Left forelimb (tissue), 1 donor: ENCODE data around the gene RNF214.
"Not testable (repeated sequence)": the region's sequence is repeated elsewhere in the genome, so short reads cannot be mapped to it uniquely, and the experiment has no call there.

Experiments
- DNase-seq: peaks from one replicate; pipeline ENCODE4 v3.0.0-alpha.2; 2018; ENCODE audit warnings: low spot score

Gene RNF214

DNA sequence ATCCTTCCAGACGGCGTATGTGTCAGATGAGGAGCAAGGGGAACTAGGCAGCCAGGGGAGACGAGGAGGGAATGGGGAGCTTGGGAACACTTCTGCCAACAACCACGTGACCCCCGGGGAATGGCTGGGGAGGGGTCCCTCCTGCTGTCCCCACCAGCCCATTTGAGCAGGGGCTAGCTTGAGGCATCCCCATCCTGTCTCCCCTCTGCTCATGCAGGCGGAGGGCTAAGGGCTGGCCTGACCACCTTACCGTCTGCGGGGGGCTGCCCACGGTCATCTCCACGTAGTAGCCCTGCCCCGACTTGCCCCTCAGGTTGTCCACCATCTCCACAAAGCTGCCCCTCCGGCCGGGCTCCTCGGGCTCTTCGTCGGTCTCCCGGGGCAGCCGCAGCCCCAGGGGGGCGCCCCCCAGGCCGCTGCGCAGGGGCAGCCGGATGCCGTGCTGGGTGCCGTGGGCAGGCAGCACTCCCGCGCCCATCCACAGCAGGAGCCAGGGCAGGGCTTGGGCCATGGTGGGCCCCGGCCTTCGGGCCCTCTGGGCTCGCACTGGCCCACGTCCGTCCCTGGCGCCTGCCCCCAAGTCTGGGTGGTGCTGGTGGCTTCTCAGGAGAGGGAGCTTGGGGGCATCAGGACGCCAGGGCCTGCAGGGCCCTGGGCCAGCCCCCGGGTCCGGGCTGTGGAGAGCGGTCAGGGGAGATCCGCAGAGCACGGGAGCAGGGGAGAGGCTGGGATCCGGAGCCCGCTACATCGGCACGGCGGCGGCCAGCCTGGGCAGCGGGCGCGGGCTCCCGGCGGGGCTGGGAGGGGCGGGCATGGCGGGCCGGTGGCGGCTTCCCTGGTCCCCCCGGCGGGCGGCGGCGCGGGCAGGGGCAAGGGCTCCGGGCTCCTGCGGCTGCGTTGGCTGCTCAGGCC is 83.1 kb downstream of the RNF214 start:
- DNase-seq, result peak; percentile 70

DNA sequence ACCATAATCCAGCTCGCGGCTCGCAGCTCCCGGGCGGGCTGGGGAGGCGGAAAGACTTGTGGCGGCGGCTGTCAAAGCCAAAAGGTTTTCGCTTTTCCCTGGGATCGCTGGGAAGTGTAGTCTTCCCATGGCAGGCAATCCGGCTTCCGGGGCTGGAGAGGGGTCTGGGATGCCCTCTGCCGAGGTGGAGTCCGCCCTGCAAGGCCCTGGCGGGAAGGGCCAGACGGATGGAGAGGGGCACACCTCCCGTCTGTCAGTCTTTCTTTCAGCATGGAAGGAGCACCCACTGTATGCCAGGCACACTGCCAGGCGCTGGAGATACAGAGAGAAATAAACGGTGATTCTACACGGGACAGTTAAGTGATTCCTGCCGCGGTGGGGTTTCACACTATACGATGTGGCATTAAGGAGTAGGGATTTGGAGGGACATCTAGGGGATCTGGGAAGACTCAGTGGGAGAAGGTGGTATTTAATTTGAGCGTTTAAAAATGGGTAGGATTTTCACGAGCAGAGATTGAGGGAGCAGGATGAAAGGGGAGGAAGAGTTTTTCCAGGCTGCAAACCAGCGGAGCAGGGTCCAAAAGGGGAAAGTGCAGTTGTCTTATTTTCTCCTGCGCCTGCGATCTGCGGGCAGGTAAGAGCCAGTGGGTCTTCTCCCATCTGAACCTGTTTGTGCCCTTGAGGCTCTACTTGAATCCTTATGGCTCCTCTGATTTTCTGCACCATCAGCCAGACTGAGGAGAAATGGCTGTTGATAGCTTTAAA is 83.9 kb downstream of the RNF214 start, which contains the start of gene BACE1:
Gene BACE1 (minus strand): TSS at position 60 of the 765 bp plus-strand sequence. CDS start 461 bp downstream, outside the sequence.
- peak; percentile 90 for DNase-seq

DNA sequence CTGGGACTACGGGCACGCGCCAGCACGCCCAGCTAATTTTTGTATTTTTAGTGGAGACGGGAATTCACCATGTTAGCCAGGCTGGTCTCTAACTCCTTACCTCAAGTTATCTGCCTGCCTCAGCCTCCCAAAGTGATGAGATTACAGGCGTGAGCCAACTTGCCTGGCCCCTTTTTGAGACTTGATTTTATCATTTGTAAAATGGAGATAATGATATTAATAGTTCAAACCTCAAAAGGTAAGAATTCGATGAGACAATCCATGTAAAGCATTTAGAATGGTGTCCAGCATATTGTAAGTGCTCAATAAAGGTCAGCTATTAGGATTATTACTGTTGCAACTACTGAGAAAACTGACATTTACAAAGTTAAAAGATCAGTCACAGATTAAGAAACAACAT is 86.3 kb downstream of the RNF214 start:
- DNase-seq, result no peak

DNA sequence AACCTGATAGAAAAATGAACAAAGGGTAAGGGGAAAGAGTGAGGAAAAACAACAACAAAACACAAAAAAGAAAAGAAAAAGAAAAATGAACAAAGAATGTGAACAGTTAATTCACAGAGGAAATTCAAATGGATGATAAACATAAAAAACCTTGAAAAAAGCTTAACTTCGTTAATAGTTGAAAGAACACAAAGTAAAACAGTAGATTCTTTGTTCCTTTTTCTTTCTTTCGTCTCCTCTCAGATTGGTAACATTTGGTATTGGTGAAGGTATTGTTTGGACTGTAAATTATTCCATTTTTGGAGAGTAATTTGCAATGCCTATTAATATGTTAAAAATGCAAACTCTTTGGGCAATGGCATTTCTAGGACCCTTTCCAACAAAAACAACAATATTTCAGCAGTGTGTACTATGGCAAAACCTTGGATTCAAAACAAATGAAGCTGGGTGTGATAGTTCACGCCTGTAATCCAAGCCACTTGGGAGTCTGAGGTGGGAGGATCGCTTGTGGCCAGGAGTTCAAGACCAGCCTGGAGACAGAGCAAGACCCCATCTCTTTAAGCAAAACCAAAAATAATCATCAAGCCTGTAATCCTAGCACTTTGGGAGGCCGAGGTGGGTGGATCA is 86.9 kb downstream of the RNF214 start:
- DNase-seq, result peak; percentile 14

DNA sequence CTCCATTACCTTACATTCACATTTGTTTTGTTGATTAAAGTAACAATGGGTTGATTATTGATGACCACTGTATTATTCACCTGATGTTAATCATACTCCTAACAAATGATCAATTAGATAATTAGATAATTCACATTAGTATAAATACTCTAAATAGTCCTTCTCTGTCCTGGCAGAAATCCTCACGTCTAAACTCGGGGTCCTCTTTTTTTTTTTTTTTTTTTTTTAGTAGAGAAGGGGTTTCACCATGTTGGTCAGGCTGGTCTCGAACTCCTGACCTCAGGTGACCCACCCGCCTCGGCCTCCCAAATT is 94.7 kb downstream of the RNF214 start:
- DNase-seq, result not testable (repeated sequence)

DNA sequence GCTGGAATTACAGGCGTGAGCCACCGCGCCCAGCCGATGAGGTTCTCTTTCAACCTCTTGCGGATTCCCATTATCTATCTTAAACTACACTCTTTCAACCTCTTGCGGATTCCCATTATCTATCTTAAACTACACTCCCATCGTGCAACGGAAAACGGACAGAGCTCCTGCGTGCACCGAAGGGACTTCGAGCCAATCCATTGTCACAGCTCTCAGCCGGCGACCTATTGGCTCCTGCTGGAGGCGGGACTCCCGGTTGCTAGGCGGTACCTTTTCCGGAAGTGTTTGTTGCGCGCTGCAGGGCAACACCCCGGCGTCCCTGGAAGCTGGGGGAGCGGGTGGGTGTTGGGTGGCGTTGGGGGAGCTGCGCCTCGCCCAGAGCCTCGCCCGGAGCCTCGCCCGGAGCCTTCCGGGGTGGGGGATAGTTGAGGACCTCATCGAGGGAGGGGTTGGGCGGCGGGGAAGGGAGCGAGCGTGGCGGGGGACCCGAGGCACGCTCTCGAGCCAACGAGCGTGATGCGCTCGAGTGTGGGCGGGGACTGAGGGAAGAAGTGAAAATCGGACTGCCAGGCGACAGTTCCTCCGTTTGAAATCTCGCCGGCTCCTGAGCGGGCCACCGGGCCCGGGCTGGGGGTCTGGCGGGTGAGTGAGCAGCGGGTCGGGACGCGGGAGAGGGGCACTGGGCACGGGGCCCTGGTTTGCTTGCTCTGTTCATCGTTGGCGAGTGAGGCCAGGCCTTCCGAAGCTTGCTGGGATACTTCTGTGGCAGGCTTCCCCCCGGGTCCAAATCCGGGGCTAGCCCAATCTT is 95.3 kb downstream of the RNF214 start, which contains the start of gene CEP164:
Gene CEP164 (plus strand): TSS at position 288 of the 808 bp plus-strand sequence. CDS start 10,733 bp downstream, outside the sequence.
- DNase-seq, result peak; percentile 97

DNA sequence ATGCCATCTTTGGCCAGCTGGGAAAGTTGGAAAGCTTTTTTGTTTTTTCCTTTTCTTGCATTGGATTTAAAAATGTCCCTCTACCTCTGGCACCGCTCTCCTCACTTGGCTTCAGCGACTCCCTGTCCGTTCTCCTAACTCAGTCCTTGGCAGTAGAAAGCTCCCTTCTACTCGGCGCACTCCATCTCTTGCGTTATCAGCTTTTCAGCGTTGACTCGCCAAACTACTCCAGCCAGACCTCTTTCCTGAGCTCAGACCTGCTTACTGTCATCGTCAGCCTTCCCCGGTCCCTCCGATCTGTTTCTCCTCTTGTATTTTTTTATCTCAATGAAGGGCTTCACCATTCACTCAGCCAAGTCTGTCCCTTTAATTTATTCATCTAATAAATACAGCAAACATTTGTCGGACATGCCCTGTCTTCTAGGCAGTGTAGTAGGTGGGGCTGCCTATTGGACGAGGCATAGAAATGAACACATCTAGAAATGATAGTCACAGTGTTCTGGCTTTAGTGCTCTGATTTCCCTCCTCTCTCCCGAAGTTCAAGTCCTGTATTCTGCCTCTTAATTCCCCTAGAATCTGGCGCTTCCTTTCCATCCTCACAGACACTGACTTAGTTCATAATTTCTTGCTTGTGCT is 96.0 kb downstream of the RNF214 start:
- DNase-seq, result no peak

DNA sequence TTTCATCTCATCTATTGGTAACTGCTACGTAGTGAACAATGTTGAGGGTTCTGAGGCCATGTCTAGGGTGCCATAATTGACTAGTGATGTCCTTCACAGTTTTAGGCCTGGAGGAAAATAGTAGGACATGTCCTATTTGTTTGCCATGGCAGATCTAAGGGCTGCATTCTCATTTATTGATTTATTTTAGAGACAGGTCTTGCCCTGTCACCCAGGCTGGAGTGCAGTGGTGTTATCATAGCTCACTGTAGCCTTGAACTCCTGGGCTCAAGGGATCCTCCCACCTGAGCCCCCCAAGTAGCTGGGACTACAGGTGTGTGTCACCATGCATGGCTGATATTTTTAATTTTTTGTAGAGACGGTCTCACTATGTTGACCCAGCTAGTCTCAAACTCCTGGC is 100.4 kb downstream of the RNF214 start:
- DNase-seq, result no peak

DNA sequence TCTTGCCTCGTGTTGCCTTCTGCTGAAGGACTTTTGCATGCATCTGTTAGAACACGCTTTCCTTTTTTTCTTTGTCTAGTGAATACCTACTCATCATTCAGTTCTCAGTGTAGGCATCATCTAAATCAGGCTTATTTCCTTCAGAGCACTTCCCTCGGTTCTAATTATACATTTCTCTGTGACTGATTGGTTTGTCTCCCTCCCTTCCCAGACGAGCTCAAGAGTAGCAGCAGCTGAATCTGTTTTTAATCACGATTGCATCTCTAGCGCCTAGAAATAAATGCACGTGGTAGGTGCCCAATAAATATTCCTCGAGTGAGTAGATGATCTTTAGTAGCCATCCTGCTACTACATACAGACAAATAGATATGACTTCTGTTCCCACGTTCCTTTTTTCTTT is 101.4 kb downstream of the RNF214 start:
- no peak for DNase-seq

DNA sequence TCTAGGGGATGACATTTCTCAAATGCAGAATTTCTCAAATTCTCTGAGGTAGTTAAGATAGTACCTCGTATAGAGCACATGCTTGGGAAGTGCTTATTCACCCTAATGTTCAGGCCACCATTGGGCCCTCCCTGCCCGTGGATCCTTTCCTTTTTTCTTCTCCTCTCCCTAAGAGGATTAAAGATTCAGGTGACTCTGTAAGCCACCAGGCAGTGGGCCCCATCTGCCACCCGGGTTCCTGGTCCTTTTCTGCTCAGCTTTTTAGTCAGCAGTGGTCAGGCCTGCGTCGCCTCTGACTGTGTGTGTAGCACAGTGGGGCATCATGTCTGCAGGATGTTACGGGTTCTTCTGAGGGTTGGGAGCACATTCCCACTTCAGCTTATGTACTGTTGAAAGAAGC is 102.4 kb downstream of the RNF214 start:
- DNase-seq, result no peak

DNA sequence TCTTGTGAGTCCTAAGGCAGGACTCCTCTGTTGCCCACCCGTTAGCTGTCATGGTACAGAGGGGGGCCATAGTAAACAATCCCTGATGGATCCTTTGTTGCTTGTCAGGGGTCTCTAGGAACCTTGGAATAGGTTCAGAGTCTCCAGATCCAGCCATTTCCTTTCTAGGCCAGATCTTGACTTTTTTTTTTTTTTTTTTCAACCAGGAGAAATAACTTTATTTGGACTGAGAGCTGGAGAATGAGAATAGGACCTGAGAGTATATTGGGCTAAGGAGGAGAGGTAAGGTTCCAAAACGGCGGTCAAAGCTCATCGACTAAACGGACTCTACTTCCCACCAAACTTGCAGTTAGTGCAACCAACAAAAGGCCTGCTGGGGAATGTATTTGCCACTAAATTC is 102.9 kb downstream of the RNF214 start:
- no peak for DNase-seq
